Measurements from ENCODE around the gene HOXD12.

The HOXD12 gene, protein sequence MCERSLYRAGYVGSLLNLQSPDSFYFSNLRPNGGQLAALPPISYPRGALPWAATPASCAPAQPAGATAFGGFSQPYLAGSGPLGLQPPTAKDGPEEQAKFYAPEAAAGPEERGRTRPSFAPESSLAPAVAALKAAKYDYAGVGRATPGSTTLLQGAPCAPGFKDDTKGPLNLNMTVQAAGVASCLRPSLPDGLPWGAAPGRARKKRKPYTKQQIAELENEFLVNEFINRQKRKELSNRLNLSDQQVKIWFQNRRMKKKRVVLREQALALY

DNA sequence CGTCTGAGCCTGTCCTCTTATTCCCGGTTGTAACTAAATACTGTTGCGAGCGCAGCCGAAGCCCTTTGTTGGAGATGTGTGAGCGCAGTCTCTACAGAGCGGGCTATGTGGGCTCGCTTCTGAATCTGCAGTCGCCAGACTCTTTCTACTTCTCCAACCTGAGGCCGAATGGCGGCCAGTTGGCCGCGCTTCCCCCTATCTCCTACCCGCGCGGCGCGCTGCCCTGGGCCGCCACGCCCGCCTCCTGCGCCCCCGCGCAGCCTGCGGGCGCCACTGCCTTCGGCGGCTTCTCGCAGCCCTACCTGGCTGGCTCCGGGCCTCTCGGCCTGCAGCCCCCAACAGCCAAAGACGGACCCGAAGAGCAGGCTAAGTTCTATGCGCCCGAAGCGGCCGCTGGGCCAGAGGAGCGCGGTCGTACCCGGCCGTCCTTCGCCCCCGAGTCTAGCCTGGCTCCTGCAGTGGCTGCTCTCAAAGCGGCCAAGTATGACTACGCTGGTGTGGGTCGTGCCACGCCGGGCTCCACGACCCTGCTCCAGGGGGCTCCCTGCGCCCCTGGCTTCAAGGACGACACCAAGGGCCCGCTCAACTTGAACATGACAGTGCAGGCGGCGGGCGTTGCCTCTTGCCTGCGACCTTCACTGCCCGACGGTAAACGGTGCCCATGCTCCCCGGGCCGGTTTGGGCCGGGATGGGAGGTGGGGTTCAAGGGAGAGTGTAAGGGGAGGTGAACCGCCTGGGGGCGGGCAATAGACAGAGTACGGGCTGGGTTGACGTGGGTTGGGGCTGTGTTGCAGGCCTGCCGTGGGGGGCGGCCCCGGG is at the start of gene HOXD12:
TSS of gene HOXD12 (plus strand) at position 68 of the 819 bp plus-strand sequence. CDS start at position 75, 7 bp downstream.
- no peak for DNase-seq (ENCODE audit: low read depth)

DNA sequence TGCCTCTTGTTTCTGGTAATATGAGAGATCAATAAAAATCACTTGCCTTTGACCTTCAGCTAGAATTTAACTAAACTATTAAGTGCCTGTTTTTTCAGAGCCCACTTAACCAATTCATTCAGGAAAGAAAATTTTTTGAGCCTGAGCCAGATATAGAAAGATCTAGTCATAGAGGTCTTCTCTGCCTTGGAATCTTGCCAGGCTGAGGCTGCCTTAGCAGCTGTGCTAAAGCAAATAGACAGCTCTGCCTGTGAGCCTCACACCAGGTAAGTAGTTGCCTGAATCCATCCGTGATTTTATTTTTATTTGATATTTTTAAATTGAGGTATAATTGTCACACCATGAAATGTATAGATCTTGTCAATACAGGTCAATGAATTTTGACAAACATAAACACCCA is 43.2 kb upstream of the HOXD12 start:
- DNase-seq (ENCODE audit: low read depth) = no peak

DNA sequence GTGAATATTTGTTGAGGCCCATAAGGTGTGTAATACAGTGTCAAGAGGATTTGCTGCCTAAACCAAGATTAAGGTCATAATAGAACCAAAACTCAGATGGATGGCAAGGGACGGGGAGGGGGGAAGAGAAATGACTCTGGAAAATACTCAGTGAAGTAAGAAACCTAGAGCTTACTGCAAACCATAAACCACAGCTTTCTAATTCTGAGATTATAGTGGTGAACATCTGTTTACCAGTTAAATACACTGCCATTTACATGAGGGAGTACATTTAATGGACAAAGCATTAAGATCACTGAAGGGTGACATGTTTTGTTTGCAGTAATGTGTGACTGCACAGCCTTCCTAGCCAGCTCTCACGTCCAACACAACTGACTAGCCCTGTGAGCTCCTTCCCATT is 35.6 kb upstream of the HOXD12 start:
- no peak for DNase-seq (ENCODE audit: low read depth)

DNA sequence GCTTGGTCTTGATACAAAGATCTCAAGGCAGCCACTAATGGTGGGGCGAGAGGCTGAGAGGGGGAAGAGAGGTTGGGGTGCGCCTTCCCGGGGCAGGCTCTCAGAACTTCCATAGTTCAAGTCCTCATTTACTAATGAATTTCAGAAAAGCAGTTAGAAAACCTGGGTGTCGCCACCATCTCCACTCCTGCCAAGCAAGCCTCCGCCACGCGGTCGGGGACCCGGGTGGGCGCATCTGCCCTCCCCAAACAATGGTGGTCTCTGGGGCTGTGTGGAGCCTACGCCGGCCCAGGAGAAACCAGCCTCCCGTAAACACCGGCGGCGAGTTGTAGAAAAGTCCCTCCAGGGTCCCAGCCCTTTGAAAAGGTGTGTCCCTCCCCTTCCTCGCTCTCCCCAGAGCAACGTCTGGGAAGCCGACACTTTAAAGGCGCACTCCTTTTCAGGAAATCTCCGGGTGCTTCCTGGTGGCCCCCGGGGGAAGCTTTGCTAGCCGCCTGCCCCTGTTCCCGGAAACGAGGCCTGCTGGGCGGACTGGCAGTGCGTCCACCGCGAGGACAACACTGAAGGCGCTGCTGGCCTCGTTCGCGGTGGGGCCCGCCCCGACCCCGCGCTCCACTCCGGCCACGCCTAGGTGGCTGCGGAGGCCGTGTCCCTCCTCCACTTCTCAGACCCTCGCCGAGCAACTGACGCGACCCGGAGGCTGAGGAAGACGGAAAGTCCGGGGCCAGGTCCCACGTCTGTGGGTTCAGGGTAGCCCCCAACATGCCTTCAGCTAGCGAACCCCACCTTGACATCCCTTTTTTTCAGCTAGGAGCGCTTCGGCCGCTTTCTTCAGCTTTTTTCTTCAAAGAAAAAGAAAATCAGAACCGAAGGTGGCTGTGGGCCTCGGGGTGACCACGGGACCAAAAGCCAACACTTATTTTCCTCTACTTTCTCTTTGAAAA is 32.7 kb upstream of the HOXD12 start:
- DNase-seq (ENCODE audit: low read depth) = no peak

DNA sequence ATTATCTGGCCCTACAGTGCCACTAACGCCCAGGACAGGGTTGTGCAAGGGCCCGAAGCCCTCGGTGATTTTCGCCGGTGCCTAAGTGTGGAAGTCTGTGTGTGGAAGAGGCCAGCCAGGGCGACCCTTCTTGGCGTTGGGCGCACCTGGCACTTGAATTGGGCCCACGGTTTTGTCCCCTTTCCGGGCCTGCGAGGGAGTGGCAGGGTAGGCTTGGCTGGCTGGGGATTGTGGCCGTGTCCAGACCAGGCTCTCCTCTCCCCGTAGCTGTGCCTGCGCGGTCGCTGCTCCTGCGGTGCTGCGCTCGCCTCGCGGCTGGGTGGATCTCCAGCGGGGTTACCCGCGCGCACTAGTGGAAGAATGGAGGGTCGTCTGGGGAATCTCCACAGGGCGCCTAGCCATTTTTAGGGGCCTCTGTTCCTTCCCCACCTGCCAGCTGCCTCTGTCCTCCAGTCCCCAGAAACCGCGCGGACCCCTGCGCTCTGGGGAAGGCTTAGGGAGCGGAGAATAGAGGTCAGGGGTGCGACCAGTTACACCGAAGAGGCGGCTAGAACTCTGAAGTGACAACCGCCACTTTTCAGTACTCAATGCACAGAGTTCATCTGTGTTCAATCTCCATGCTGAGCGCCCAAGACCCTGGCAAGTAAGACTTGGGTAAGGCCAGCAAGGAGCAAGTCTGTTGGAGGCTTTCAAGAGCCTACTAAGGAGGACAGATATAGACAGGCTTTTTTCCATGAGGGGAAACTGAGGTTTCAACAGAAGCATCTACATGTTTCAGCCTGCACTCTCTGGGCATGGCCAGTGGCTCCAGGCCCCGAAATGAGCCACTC is 31.8 kb upstream of the HOXD12 start:
- no peak for DNase-seq (ENCODE audit: low read depth)

DNA sequence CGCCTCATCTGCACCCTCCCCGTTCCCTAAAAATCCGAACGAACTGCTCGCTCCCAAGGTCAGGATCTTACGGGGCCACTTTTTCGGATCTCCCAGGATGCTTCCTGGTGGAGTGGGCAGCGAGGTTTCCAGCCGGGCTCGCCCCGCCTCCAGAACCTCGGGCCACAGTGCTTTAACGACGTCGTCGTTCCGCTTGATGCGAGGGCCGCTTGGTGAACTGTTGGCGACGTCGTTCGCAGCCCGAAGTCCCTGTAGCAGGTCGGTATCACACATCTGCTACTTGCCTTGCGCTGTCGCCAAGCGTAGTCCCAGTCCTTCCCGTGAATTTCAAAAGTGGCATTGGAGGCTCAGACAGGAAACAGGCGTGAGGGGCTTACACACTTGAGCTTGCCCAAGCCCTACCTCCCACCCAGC is 31.2 kb upstream of the HOXD12 start:
- DNase-seq (ENCODE audit: low read depth) = no peak

DNA sequence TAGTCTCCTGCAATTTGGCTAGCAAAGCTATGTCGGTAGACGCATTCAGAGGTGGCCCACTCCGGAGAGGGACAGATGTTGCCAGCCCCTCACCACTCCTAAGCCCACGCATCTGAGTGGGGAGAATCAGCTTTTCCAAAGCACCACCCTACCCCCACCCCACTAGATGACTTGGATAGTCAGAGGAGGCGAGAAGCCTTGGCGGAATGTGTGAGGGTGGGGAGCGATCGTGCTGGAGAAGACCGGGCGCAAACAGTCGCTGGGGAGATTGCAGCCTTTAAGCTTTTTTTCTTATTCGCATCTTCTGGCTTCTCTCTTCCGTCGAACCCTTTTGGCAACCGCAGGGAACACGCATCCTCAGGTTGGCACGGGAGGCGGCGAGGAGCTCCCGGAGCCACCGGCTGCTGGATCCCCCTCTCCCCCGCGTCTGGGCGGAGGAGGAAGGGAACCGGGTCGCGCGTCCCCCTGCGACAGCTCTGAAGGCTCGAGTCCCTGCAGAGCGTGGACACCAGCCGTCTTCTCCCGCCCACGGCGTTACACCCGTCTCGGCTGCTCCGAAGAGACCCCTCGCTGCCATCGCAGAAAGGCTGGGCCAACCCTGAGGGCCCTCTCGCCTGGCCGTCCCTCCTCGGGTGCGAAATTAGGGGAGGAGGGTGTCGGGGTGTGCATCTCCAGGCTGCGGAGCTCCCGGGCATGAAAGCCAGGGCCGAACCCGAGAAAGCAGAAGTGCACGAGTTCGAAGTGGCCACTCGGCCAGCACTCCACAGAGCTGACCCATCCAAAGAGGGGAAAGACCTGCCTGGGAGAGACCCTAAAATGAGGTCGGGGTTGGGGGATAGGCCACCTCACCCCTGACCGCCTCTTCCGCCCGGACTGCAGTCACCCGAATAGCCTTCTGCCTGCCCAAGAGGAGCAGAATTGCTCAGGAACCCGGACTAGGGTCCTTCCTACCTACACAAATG is 28.0 kb upstream of the HOXD12 start:
- DNase-seq (ENCODE audit: low read depth) = no peak

DNA sequence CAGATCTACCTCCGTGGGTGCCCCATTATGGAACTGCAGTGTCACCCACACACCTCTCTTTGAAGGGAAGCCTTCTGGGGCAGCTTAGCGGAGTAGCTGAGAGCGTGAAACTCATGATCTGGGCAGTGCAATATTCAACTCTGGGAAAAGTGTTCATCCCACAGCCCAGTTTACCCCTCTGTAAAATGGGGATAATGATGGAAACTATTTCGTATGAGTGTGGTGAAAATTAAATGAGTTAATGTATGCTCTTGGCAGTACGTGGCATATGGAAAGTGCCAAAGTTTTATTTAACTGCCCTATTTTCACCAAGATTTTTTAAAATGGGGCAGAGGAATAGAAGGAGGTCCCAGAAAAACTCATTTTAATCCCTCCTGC is 27.3 kb upstream of the HOXD12 start:
- DNase-seq (ENCODE audit: low read depth) = no peak

GRCh38 chr2:176072951-176073904 is 26.4 kb upstream of the HOXD12 start:
- no peak for DNase-seq (ENCODE audit: low read depth)

GRCh38 chr2:176074919-176075425 is 24.6 kb upstream of the HOXD12 start:
- DNase-seq (ENCODE audit: low read depth) = no peak

DNA sequence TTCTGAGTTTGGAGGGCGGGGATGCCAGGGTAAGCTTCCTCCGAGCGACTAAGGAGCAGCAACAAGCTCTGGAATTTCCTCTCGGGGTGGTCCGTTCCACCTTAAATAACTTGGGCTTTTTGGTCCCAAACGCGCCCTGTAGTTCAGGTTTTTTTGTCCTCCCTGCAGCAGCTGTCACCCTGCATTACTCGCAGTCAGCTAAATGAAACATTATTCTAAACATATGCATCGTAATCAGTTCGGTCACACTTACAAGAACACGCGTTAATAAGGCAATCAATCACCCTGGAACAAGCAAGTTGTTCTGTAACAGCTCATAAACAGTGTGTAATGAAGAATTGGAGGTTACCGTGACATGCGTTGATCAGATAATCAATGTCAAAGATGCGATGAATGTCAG is 24.1 kb upstream of the HOXD12 start:
- DNase-seq (ENCODE audit: low read depth) = no peak

- DNase-seq (ENCODE audit: low read depth) = no peak
Observed at GRCh38 chr2:176076063-176076462, 23.5 kb upstream of the HOXD12 start.

DNA sequence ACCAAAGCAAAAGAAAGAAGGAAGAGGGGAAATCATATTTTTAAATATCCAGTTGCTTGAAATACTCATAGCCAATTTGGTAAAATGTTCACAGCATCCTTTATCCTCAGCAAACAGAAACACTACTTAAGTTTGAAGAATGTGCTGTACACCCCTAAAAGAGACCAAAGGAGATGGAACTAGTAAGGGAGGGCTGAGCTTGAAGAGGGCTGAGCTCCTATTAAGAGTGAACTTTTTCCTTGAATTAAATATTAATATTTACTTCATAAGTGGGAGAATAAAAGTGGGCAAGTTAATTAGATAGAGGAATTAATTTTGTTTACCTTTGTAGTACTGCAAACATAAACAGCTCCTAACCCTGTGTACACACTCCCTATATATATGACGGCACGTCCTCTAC is 22.8 kb upstream of the HOXD12 start:
- no peak for DNase-seq (ENCODE audit: low read depth)

GRCh38 chr2:176078541-176079284 is 20.9 kb upstream of the HOXD12 start:
- DNase-seq (ENCODE audit: low read depth) = no peak

- DNase-seq (ENCODE audit: low read depth) = no peak
Observed at GRCh38 chr2:176079285-176079830, 20.2 kb upstream of the HOXD12 start.

DNA sequence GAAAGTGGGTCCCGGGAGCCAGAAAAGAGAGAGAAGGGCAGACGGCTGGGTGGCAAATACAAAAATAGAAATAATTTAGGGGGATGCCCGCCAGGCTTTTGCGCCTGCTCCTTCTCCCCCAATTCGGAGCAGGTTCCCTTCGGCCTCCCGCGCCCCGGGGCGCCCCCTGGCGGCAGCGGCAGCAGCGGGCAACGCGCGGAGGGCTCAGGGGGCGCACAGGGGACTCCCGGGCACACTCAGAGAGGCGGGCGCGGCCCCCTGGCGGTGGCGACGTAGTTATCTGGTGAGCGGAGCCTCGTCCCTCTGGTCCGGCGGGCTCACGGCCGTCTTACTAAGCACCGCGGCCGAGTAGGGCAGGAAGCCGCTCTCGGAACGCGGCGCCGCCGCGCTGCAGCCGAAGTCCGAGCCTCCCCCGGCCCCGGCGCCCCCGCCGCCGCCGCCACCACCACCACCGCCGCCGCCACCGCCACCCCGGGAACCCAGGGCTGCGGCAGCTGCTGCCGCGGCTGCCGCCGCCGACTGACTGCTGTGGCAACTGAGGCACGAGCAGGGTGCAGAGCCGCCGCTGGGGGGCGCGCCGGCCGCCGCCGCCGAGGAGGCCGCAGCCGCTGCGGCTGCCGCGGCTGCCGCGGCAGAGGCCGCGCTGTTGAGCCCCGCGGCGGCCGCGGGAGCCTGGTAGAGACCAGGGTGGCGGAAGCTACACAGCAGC is 19.6 kb upstream of the HOXD12 start:
- DNase-seq (ENCODE audit: low read depth) = no peak

Data from activated T-helper 1 cell treated with Interleukin-2 at 50 U/mL for 16 hours (primary cell).